Karpas-422 (cell line): Measurements from ENCODE around the gene GPC5. TPM values are rescaled to one million over a fixed set of nuclear protein-coding genes. Genes with fewer than 3 reads are reported as not detected.

Source experiments
- DNase-seq: peaks from one replicate; pipeline ENCODE4 v3.0.0-alpha.2; 2015
- H2AFZ ChIP-seq: fragments of 200-600 bp; sonication (generic); 2 replicates; pipeline ENCODE4 v1.6.1; 2014; ENCODE audit warnings: antibody characterized with exemption, low read length, mixed read lengths
- H3K27ac ChIP-seq: fragments of 200-600 bp; sonication (generic); 2 replicates; pipeline ENCODE4 v1.5.1; 2014; ENCODE audit warnings: mild to moderate bottlenecking, low read length, moderate library complexity
- H3K27me3 ChIP-seq: fragments of 200-600 bp; sonication (generic); 2 replicates; pipeline ENCODE4 v1.6.1; 2014; ENCODE audit warnings: low read length, mixed read lengths
- H3K36me3 ChIP-seq: fragments of 200-600 bp; sonication (generic); 2 replicates; pipeline ENCODE4 v1.6.1; 2014; ENCODE audit warnings: low read length, mixed read lengths; ENCODE audit not compliant: insufficient read depth
- H3K4me1 ChIP-seq: fragments of 200-600 bp; sonication (generic); 2 replicates; pipeline ENCODE4 v1.6.1; 2014; ENCODE audit warnings: mild to moderate bottlenecking, low read length, mixed read lengths
- H3K4me2 ChIP-seq: fragments of 200-600 bp; sonication (generic); 2 replicates; pipeline ENCODE4 v1.6.1; 2014; ENCODE audit warnings: low read length, low read depth, mild to moderate bottlenecking; ENCODE audit not compliant: poor library complexity, severe bottlenecking
- H3K4me3 ChIP-seq: fragments of 200-600 bp; sonication (generic); 2 replicates; pipeline ENCODE4 v1.5.1; 2014; ENCODE audit warnings: mild to moderate bottlenecking, antibody characterized with exemption, low read length, mixed read lengths
- H3K79me2 ChIP-seq: fragments of 200-600 bp; sonication (generic); 2 replicates; pipeline ENCODE4 v1.6.1; 2014; ENCODE audit warnings: mild to moderate bottlenecking, low read length, mixed read lengths
- H3K9ac ChIP-seq: fragments of 200-600 bp; sonication (generic); 2 replicates; pipeline ENCODE4 v1.6.0; 2014; ENCODE audit warnings: low read length
- H3K9me2 ChIP-seq: fragments of 200-600 bp; sonication (generic), shearing (Covaris generic); replicated peaks from 2 replicates; pipeline ENCODE4 v1.6.0; 2014; ENCODE audit warnings: mild to moderate bottlenecking, low read length, moderate library complexity; ENCODE audit not compliant: insufficient read depth
- H3K9me3 ChIP-seq: fragments of 300-700, 200-600 bp; sonication (generic); 2 replicates; pipeline ENCODE4 v1.6.1; 2014; ENCODE audit warnings: low read length, mixed read lengths
- H4K20me1 ChIP-seq: fragments of 200-600 bp; sonication (generic); 2 replicates; pipeline ENCODE4 v1.6.1; 2014; ENCODE audit warnings: mild to moderate bottlenecking, antibody characterized with exemption, low read length, low read depth; ENCODE audit not compliant: insufficient read depth
- total RNA-seq: library from RNA; depleted of rRNA; stranded (reverse); fragments of >200 nt; shearing (Covaris generic); gene quantifications from 2 replicates; pipeline ENCODE4 v1.2.3, GENCODE V29; 2014; ENCODE audit warnings: low replicate concordance

The GPC5 gene
- total RNA-seq, 1 experiment from 2014 or later: not detected

DNA sequence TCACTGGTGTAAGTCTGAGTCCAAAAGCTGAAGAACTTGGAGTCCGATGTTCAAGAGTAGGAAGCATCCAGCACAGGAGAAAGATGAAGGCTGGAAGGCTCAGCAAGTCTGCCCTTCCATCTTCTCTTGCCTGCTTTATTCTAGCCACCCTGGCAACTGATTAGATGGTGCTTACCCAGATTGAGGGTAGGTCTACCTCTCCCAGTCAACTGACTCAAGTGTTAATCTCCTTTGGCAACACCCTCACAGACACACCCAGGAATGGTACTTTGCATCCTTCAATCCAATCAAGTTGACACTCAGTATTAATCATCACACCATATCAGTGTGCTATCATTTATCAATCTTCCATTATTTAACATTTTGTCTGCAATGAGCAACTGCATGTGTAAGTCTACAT lies 223.5 kb downstream of the GPC5 start:
- H3K9ac ChIP-seq: no peak overlapping the region
- no peaks in the 10 kb centered on the region for H4K20me1 ChIP-seq
- no peak overlapping the region for H2AFZ ChIP-seq
- no peaks in the 10 kb centered on the region for H3K9me3 ChIP-seq
- no peak overlapping the region for H3K4me3 ChIP-seq
- no peaks in the 10 kb centered on the region for H3K9me2 ChIP-seq
- H3K79me2 ChIP-seq: no peaks in the 10 kb centered on the region
- no peaks in the 10 kb centered on the region for H3K36me3 ChIP-seq
- H3K4me1 ChIP-seq: no peaks in the 10 kb centered on the region
- DNase-seq: no peak
- H3K27me3 ChIP-seq: no peaks in the 10 kb centered on the region
- no peak overlapping the region for H3K4me2 ChIP-seq
- no peak overlapping the region for H3K27ac ChIP-seq

DNA sequence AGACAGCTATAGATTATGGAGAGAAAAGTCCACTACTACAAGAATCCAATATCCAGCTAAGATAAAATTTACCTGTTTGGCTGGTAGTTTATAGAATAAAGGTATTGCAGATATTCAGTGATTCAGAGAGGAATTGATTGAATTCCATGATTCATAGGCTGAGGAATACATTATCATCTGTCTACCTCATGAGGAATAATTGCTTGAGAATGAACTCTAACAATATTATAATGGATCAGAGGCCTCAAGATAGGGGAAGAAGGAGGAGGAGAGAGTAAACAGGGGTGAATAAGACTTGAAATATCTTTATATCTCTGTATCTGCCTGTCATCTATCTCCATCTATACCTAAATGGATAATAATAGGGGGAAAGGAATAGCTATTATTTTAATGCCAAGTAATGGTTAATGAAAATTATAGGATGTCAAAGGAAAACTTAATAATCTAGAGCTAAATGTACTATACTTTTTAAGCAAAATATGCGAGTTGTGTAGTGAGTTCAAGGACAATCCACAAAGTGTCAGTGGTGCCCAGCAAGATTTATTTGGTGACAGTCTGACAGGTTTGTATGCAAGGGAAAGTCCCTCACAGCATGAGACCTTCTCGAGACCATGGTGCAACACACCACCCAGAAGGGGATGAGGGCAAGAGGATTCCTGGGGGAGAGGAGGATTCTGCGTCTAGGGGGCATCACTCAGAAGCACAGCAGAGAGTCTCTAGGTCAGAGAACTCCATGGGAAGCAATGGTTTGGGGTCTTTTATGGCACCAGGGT lies 224.5 kb downstream of the GPC5 start:
- no peak overlapping the region for H3K27ac ChIP-seq
- H4K20me1 ChIP-seq: no peaks in the 10 kb centered on the region
- no peaks in the 10 kb centered on the region for H3K4me1 ChIP-seq
- H3K9ac ChIP-seq: no peak overlapping the region
- no peak overlapping the region for H3K4me3 ChIP-seq
- no peaks in the 10 kb centered on the region for H3K79me2 ChIP-seq
- H3K4me2 ChIP-seq: no peak overlapping the region
- H3K9me3 ChIP-seq: no peaks in the 10 kb centered on the region
- no peaks in the 10 kb centered on the region for H3K9me2 ChIP-seq
- H2AFZ ChIP-seq: no peak overlapping the region
- H3K27me3 ChIP-seq: no peaks in the 10 kb centered on the region
- no peak for DNase-seq
- H3K36me3 ChIP-seq: no peaks in the 10 kb centered on the region

DNA sequence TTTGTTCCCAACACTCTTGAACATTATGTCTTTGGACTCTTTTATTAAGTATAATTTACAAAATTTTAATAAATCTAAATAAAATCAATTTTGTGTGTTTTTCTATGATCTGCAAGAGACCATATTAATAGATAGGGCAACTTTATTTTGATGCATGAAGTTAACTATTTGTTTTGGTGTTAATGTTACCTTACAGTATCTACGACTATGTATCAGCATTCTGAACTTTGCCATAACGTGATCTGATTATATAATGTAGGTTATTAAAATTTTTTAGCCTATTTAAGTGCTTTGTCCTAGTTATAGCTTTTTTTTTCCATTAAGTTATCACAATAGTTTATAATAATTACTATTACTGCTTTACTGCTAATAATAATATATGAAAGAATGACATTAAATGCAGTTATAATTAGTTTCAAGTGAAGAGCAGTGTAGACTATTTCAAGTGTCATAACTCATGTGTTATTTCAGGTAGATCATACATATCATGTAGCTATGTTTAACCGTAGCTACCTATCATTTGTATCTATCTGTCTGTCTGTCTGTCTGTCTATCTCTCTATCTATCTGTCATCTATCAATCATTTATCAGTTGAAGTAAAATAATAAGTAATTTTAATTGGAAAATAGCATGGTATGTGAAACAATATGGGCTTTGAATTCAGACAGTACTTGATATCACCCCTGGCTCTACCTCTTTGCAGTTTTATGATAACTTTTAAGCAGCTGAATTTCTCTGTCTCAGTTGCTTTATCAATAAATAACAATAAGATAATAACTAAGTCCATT lies 229.7 kb downstream of the GPC5 start:
- Histone ChIP-seq H3K4me2 (no peak overlapping the region), H2AFZ (no peak overlapping the region), H3K36me3 (no peaks in the 10 kb centered on the region), H3K4me1 (no peaks in the 10 kb centered on the region), H3K4me3 (no peak overlapping the region), H3K9me2 (no peaks in the 10 kb centered on the region), H3K79me2 (no peaks in the 10 kb centered on the region), H3K9ac (no peak overlapping the region), H3K9me3 (no peaks in the 10 kb centered on the region), H4K20me1 (no peaks in the 10 kb centered on the region), H3K27me3 (no peaks in the 10 kb centered on the region), H3K27ac (no peak overlapping the region)
- no peak for DNase-seq

DNA sequence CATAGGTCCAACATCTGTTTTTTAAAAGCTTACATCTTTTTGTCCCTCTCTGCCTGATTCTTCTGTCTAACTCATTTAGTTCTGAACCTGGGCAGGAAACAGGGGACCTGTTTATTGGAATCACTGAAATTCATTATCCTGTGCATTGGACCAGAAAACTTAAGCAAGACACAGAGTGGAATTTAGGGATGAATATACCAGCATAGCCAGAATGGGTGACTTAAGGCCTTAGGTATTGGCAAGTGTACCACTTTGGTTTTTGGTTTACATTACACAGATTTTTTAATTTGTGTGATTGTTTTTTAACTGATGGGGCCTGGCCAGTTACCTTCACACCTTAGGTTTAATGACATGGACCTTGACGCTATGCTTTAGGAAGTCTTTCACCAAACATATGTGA lies 232.5 kb downstream of the GPC5 start:
- no peak overlapping the region for H3K9ac ChIP-seq
- H3K4me3 ChIP-seq: no peak overlapping the region
- H3K79me2 ChIP-seq: no peaks in the 10 kb centered on the region
- no peak overlapping the region for H3K27ac ChIP-seq
- H3K9me3 ChIP-seq: no peaks in the 10 kb centered on the region
- no peak overlapping the region for H2AFZ ChIP-seq
- 0 out of 2 replicates have a peak, but pooled peaks cover 3% of the 10 kb centered on the region for H3K9me2 ChIP-seq
- no peaks in the 10 kb centered on the region for H4K20me1 ChIP-seq
- H3K4me1 ChIP-seq: no peaks in the 10 kb centered on the region
- H3K36me3 ChIP-seq: no peaks in the 10 kb centered on the region
- no peak overlapping the region for H3K4me2 ChIP-seq
- no peaks in the 10 kb centered on the region for H3K27me3 ChIP-seq
- no peak for DNase-seq

DNA sequence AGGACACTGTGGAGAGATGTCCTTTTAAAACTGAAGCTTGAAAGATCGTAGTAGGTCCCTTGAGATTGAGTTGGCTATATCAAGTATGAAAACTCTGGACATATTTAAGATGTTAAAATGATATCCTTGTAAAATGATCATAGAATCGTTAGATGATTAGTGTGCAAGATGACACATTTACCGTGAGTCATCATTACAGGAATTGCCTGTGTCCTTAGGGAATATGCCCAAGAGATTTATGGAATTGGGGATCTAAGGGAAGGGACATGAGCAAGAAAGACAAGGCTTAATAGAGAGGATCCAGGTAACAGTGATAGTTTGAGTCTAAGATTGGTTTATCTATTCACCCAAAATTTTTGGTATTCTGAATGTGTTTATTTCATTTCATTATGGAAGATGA lies 233.7 kb downstream of the GPC5 start:
- Histone ChIP-seq H3K4me2 (no peak overlapping the region), H3K27me3 (no peaks in the 10 kb centered on the region), H3K4me3 (no peak overlapping the region), H3K9me2 (0 out of 2 replicates have a peak, but pooled peaks cover 3% of the 10 kb centered on the region), H4K20me1 (no peaks in the 10 kb centered on the region), H3K27ac (no peak overlapping the region), H3K79me2 (no peaks in the 10 kb centered on the region), H2AFZ (no peak overlapping the region), H3K36me3 (no peaks in the 10 kb centered on the region), H3K9me3 (no peaks in the 10 kb centered on the region), H3K9ac (no peak overlapping the region), H3K4me1 (no peaks in the 10 kb centered on the region)
- no peak for DNase-seq

DNA sequence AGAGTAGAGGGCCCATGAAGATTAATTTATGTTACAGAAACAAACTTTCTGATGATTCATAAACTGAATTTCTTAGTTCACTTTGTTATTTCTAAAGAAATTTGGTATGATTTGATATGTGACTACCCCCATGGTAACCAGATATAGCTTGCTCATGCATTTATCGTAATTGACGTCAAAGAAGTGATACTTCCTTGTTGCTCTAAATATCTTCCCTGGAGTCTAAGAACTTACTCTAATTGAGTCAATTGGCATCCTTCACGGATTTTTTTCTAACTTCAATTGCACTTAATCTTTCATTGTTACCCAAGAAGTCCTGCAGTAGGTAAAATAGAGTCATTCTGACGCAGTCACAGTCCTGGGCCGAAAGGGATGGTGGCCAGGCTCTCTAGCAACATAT lies 240.9 kb downstream of the GPC5 start:
- Histone ChIP-seq H3K4me3 (no peak overlapping the region), H3K4me1 (no peaks in the 10 kb centered on the region), H3K9ac (no peak overlapping the region), H4K20me1 (no peaks in the 10 kb centered on the region), H3K27ac (no peak overlapping the region), H3K9me2 (0 out of 2 replicates have a peak, but pooled peaks cover 8% of the 10 kb centered on the region), H3K27me3 (no peaks in the 10 kb centered on the region), H3K36me3 (no peaks in the 10 kb centered on the region), H2AFZ (no peak overlapping the region), H3K4me2 (no peak overlapping the region), H3K79me2 (no peaks in the 10 kb centered on the region), H3K9me3 (no peaks in the 10 kb centered on the region)
- DNase-seq: no peak

DNA sequence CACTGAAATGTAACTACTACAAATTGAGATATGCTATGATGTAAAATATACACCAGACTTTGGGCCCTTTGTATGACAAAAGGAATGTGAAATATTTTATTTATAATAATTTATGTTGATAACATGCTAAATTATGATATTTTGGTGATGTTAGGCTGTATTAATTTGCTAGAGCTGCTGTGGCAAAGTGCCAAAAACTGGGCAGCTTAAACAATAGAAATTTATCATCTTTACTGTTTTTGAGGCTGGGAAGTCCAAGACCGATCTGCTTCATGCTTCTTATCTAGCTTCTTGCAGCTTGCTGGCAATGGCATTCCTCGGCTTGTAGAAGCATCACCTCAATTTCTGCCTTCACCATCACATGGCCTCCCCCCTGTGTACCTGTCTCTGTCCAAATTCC lies 245.0 kb downstream of the GPC5 start:
- Histone ChIP-seq H3K4me1 (no peaks in the 10 kb centered on the region), H3K9ac (no peak overlapping the region), H3K9me3 (no peaks in the 10 kb centered on the region), H2AFZ (no peak overlapping the region), H3K27me3 (no peaks in the 10 kb centered on the region), H3K4me2 (no peak overlapping the region), H3K4me3 (no peak overlapping the region), H3K9me2 (0 out of 2 replicates have a peak, but pooled peaks cover 4% of the 10 kb centered on the region), H3K79me2 (no peaks in the 10 kb centered on the region), H3K36me3 (no peaks in the 10 kb centered on the region), H3K27ac (no peak overlapping the region), H4K20me1 (no peaks in the 10 kb centered on the region)
- no peak for DNase-seq

DNA sequence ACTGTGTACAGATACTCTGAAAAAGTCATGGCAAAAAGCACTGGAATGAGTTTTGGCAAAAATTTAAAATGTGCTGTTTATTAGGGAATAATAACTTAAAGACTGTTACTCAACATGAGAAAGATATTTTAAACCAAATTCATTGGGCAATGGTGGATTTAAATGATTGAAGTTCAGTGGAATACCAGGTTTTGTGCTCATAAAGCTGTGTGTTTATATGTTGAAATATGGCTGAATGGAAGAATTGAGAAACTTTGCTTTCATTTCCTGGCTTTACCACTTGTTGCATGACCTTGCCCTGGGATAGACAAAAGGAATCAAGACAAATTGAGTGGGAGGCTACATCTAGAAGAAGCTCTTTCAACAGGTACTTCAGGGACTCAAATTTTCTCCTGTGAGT lies 246.4 kb downstream of the GPC5 start:
- Histone ChIP-seq H3K79me2 (no peaks in the 10 kb centered on the region), H3K4me3 (no peak overlapping the region), H3K9ac (no peak overlapping the region), H3K4me2 (no peak overlapping the region), H3K4me1 (no peaks in the 10 kb centered on the region), H4K20me1 (no peaks in the 10 kb centered on the region), H3K9me3 (no peaks in the 10 kb centered on the region), H3K27ac (no peak overlapping the region), H3K27me3 (no peaks in the 10 kb centered on the region), H2AFZ (no peak overlapping the region), H3K9me2 (no peaks in the 10 kb centered on the region), H3K36me3 (no peaks in the 10 kb centered on the region)
- DNase-seq: no peak
